Type B pancreatic cell (in vitro differentiated cells): ENCODE measurements around the gene AK8. TPM values are rescaled to one million over a fixed set of nuclear protein-coding genes. Genes with fewer than 3 reads are reported as not detected.

ENCODE experiments used
- DNase-seq: peaks from one replicate; pipeline ENCODE4 v3.0.0; 2021; ENCODE audit warnings: mixed read lengths; ENCODE audit not compliant: unreplicated experiment; ENCODE audit errors: extremely low spot score
- H3K27ac Mint-ChIP-seq: 2 replicates; pipeline ENCODE4 v1.8.0; 2021; ENCODE audit warnings: mild to moderate bottlenecking, mixed read lengths
- H3K27me3 Mint-ChIP-seq: 2 replicates; pipeline ENCODE4 v1.8.0; 2021; ENCODE audit warnings: mixed read lengths
- H3K36me3 Mint-ChIP-seq: 2 replicates; pipeline ENCODE4 v1.8.0; 2021; ENCODE audit warnings: mixed read lengths
- H3K4me1 Mint-ChIP-seq: one replicate; pipeline ENCODE4 v1.8.0; 2021; ENCODE audit warnings: mixed read lengths; ENCODE audit not compliant: unreplicated experiment
- H3K4me3 Mint-ChIP-seq: 2 replicates; pipeline ENCODE4 v1.8.0; 2021; ENCODE audit warnings: mild to moderate bottlenecking, mixed read lengths
- H3K9me3 Mint-ChIP-seq: 2 replicates; pipeline ENCODE4 v1.8.0; 2021; ENCODE audit warnings: mixed read lengths
- total RNA-seq: library from RNA; stranded (reverse); gene quantifications from 2 replicates; pipeline ENCODE4 v1.2.1, GENCODE V29; 2021; ENCODE audit warnings: low replicate concordance
- TF ChIP-seq, protein P1 (sequence below): fragments of 200-600 bp; sonication (generic); conservative IDR thresholded peaks from 2 replicates; pipeline ENCODE4 v1.5.0; 2021; ENCODE audit warnings: antibody characterized with exemption, mild to moderate bottlenecking

The AK8 gene
- total RNA-seq, 1 donor from 2014 or later, result 5.5 TPM

DNA sequence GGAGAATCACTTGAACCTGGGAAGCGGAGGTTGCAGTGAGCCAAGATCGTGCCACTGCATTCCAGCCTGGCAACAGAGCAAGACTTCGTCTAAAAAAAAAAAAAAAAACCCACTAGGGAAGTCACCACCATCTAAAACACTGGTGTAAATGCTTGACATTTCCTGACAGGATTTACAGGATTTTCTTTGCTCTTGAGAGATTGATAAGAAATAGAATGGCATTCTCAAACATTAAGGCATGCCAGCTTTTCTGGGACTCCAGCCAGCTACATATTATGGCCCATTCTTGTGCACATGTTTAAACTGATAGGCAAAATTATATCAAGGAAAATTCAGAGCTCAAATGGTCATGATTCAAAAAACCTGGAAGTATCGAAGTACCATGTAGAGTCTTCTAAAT, 179.1 kb downstream of the AK8 start:
- Mint-ChIP-seq H3K4me3 (no peak overlapping the region), H3K4me1 (no peaks in the 10 kb centered on the region), H3K36me3 (no peaks in the 10 kb centered on the region), H3K27ac (no peak overlapping the region), H3K9me3 (peaks cover 21% of the 10 kb centered on the region), H3K27me3 (no peaks in the 10 kb centered on the region)
- TF ChIP-seq, protein P1, sequence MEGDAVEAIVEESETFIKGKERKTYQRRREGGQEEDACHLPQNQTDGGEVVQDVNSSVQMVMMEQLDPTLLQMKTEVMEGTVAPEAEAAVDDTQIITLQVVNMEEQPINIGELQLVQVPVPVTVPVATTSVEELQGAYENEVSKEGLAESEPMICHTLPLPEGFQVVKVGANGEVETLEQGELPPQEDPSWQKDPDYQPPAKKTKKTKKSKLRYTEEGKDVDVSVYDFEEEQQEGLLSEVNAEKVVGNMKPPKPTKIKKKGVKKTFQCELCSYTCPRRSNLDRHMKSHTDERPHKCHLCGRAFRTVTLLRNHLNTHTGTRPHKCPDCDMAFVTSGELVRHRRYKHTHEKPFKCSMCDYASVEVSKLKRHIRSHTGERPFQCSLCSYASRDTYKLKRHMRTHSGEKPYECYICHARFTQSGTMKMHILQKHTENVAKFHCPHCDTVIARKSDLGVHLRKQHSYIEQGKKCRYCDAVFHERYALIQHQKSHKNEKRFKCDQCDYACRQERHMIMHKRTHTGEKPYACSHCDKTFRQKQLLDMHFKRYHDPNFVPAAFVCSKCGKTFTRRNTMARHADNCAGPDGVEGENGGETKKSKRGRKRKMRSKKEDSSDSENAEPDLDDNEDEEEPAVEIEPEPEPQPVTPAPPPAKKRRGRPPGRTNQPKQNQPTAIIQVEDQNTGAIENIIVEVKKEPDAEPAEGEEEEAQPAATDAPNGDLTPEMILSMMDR, result no peak
- no peak for DNase-seq

GRCh38 chr9:132697230-132697629, 180.9 kb downstream of the AK8 start:
- no peaks in the 10 kb centered on the region for H3K4me1 Mint-ChIP-seq
- no peak overlapping the region for H3K27ac Mint-ChIP-seq
- no peak overlapping the region for H3K4me3 Mint-ChIP-seq
- TF ChIP-seq, protein P1, result no peak
- H3K36me3 Mint-ChIP-seq, result peaks cover 5% of the 10 kb centered on the region
- DNase-seq, result no peak
- peaks cover 17% of the 10 kb centered on the region for H3K9me3 Mint-ChIP-seq
- H3K27me3 Mint-ChIP-seq, result no peaks in the 10 kb centered on the region

GRCh38 chr9:132694144-132694543, 183.9 kb downstream of the AK8 start:
- Mint-ChIP-seq H3K9me3 (peaks cover 17% of the 10 kb centered on the region), H3K27ac (no peak overlapping the region), H3K36me3 (peaks cover 28% of the 10 kb centered on the region)

DNA sequence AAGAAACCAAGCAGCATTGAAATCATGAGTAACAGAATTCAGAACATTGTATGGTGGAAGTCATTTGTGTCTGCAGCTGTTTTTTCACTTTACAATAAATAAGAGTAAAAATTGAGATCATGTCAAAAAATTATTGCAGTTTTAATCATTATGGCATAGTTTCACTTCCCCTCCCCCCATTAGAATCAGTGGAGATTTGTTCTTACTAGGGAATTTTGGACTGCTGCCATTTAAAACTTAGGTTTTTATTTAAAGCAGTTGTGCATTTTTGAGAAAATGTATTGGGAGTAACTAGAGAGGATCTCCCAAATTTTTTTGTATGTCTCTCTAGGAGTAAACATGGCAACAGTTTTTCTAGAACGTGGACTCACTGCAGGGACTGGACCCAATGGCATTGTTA, 187.4 kb downstream of the AK8 start:
- no peak for DNase-seq
- H3K27me3 Mint-ChIP-seq, result no peaks in the 10 kb centered on the region
- no peak overlapping the region for H3K4me3 Mint-ChIP-seq
- no peak overlapping the region for H3K27ac Mint-ChIP-seq
- TF ChIP-seq, protein P1, result no peak
- peaks cover 7% of the 10 kb centered on the region for H3K4me1 Mint-ChIP-seq
- H3K9me3 Mint-ChIP-seq, result peaks cover 5% of the 10 kb centered on the region
- peaks cover 39% of the 10 kb centered on the region for H3K36me3 Mint-ChIP-seq

More at GRCh38 chr9:132694144-132694543, 183.9 kb downstream of the AK8 start:
- Mint-ChIP-seq H3K27me3 (no peaks in the 10 kb centered on the region), H3K4me1 (no peaks in the 10 kb centered on the region), H3K4me3 (no peak overlapping the region)
- TF ChIP-seq, protein P1, result peak; percentile 32
- no peak for DNase-seq

GRCh38 chr9:132683873-132684272, 194.2 kb downstream of the AK8 start:
- H3K4me1 Mint-ChIP-seq, result peaks cover 7% of the 10 kb centered on the region
- no peaks in the 10 kb centered on the region for H3K27me3 Mint-ChIP-seq
- DNase-seq, result no peak
- peaks cover 28% of the 10 kb centered on the region for H3K36me3 Mint-ChIP-seq
- no peaks in the 10 kb centered on the region for H3K9me3 Mint-ChIP-seq
- no peak overlapping the region for H3K27ac Mint-ChIP-seq
- H3K4me3 Mint-ChIP-seq, result no peak overlapping the region
- TF ChIP-seq, protein P1, result no peak

- peaks cover 2% of the 10 kb centered on the region for H3K4me1 Mint-ChIP-seq
- TF ChIP-seq, protein P1, result no peak
- H3K27ac Mint-ChIP-seq, result no peak overlapping the region
- H3K9me3 Mint-ChIP-seq, result no peaks in the 10 kb centered on the region
- peaks cover 32% of the 10 kb centered on the region for H3K36me3 Mint-ChIP-seq
- DNase-seq, result no peak
- H3K27me3 Mint-ChIP-seq, result no peaks in the 10 kb centered on the region
- no peak overlapping the region for H3K4me3 Mint-ChIP-seq
Measured at GRCh38 chr9:132681561-132681960, 196.5 kb downstream of the AK8 start.
